ENCODE measurements around the gene PYGO2.
A peak's percentile ranks its signal among the peaks of the same experiment; 100 is the strongest.

The PYGO2 gene

GRCh38 chr1:154959426-154959780, 2.2 kb downstream of the PYGO2 start:
- no peak for DNase-seq

- no peak for DNase-seq
Observed at GRCh38 chr1:154958681-154959425, 2.7 kb downstream of the PYGO2 start.

GRCh38 chr1:154958036-154958435, 3.5 kb downstream of the PYGO2 start:
- DNase-seq, result no peak

GRCh38 chr1:154957091-154957657, 4.4 kb downstream of the PYGO2 start:
- DNase-seq, result no peak

- no peak for DNase-seq
Observed at GRCh38 chr1:154956544-154956941, 5.0 kb downstream of the PYGO2 start.

- peak; percentile 96 for DNase-seq
Observed at GRCh38 chr1:154955718-154956543, 5.7 kb downstream of the PYGO2 start, which contains the start of gene PBXIP1. Gene PBXIP1, minus strand, starts transcription at chr1:154956099. Its CDS starts 2,378 bp downstream, at chr1:154953721.

- peak; percentile 72 for DNase-seq
Observed at GRCh38 chr1:154955039-154955717, 6.4 kb downstream of the PYGO2 start.

- no peak for DNase-seq
Observed at GRCh38 chr1:154954541-154954940, 7.0 kb downstream of the PYGO2 start.

GRCh38 chr1:154953611-154954038, 8.0 kb downstream of the PYGO2 start:
- DNase-seq, result no peak

- no peak for DNase-seq
Observed at GRCh38 chr1:154952664-154953063, 8.9 kb downstream of the PYGO2 start.

GRCh38 chr1:154951901-154952657, 9.5 kb downstream of the PYGO2 start:
- DNase-seq, result no peak

- DNase-seq, result no peak
Observed at GRCh38 chr1:154948079-154948478, 13.5 kb downstream of the PYGO2 start.

GRCh38 chr1:154945962-154946850, 15.4 kb downstream of the PYGO2 start:
- no peak for DNase-seq

GRCh38 chr1:154945160-154945961, 16.2 kb downstream of the PYGO2 start:
- no peak for DNase-seq

- no peak for DNase-seq
Observed at GRCh38 chr1:154944401-154945159, 17.0 kb downstream of the PYGO2 start.

- no peak for DNase-seq
Observed at GRCh38 chr1:154943649-154944400, 17.8 kb downstream of the PYGO2 start.

- DNase-seq, result peak; percentile 77
Observed at GRCh38 chr1:154941333-154942013, 20.1 kb downstream of the PYGO2 start.

GRCh38 chr1:154940651-154941194, 20.9 kb downstream of the PYGO2 start:
- DNase-seq, result no peak
